Body of pancreas (tissue), 4 donors: ENCODE data around the gene MYO7B.

ENCODE experiments used
- POLR2A ChIP-seq, 3 donors: fragments of 450-650 bp; IDR thresholded peaks; one replicate each; pipeline ENCODE4 v1.6.1; 2016; ENCODE audit warnings: antibody characterized with exemption in 3 of 3, mild to moderate bottlenecking in 2 of 3
- TF ChIP-seq, protein P1 (sequence below), 7 experiments: fragments of 450-650 bp in 4 of 7; fragments of 200-600 bp in 3 of 7; sonication (generic) in 3 of 7; IDR thresholded peaks; one replicate each; pipeline ENCODE4 v1.5.1; 2016 to 2019; ENCODE audit warnings: antibody characterized with exemption in 7 of 7

DNA sequence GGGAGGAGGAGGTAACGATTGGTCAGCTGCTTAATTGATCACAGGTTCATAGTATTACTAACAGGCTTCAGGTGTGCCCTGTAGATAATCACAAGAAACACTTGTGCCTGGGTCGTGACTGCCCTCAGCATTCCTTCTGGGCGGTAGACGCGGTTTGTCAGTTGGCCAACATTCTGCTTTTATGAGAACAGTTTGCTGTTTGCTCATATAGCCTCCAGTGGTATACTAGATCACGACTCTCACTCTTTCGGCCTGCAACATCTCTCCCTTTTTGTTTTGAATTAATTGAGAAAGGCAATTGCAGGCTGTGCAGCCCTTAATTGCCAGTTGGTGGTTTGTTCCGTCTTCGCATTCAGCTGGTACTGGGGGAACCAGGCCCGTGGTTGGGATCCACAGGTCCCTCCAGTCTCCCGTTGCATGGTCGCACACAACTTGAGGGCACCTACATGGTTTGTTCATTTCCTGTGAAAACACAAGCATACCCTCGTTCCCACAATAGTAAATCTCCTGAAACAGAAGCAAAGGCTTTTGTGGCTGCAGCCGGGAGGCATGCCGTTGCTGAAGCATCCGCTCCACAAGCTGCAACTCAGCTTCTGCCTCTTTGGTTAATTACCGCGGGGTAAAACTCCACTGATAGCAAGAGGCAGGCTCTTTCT is 80.2 kb downstream of the MYO7B start:
- TF ChIP-seq POLR2A (IDR thresholded peaks at IDR 0.05), result no peak
- TF ChIP-seq, protein P1, sequence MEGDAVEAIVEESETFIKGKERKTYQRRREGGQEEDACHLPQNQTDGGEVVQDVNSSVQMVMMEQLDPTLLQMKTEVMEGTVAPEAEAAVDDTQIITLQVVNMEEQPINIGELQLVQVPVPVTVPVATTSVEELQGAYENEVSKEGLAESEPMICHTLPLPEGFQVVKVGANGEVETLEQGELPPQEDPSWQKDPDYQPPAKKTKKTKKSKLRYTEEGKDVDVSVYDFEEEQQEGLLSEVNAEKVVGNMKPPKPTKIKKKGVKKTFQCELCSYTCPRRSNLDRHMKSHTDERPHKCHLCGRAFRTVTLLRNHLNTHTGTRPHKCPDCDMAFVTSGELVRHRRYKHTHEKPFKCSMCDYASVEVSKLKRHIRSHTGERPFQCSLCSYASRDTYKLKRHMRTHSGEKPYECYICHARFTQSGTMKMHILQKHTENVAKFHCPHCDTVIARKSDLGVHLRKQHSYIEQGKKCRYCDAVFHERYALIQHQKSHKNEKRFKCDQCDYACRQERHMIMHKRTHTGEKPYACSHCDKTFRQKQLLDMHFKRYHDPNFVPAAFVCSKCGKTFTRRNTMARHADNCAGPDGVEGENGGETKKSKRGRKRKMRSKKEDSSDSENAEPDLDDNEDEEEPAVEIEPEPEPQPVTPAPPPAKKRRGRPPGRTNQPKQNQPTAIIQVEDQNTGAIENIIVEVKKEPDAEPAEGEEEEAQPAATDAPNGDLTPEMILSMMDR (IDR thresholded peaks at IDR 0.05), result no peak
